ENCODE data around the gene MINDY1. TPM values are rescaled to one million over a fixed set of nuclear protein-coding genes. Genes with fewer than 3 reads are reported as not detected.

The MINDY1 gene
- total RNA-seq, 3 donors from 2014 or later, result 44.5 to 52.0 (median 51.8) TPM

DNA sequence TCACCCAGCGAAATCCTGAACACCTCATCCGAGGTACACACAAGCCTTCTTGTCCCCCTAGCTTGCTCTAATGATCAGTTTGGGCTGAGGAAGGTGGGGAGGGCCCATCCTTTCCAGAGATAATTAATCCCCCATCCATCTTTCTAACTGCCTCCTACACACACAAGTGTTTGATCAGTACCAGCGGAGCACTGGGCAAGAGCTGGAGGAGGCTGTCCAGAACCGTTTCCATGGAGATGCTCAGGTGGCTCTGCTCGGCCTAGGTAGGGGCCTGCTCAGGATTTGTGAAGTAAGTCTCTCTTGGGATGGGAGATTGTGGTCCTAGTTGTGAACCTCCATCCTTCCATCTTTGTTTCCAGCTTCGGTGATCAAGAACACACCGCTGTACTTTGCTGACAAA lies 18.8 kb downstream of the MINDY1 start:
- TF ChIP-seq, protein P1, sequence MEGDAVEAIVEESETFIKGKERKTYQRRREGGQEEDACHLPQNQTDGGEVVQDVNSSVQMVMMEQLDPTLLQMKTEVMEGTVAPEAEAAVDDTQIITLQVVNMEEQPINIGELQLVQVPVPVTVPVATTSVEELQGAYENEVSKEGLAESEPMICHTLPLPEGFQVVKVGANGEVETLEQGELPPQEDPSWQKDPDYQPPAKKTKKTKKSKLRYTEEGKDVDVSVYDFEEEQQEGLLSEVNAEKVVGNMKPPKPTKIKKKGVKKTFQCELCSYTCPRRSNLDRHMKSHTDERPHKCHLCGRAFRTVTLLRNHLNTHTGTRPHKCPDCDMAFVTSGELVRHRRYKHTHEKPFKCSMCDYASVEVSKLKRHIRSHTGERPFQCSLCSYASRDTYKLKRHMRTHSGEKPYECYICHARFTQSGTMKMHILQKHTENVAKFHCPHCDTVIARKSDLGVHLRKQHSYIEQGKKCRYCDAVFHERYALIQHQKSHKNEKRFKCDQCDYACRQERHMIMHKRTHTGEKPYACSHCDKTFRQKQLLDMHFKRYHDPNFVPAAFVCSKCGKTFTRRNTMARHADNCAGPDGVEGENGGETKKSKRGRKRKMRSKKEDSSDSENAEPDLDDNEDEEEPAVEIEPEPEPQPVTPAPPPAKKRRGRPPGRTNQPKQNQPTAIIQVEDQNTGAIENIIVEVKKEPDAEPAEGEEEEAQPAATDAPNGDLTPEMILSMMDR (IDR thresholded peaks at IDR 0.05), result no peak
- ATAC-seq, result no peak
- DNase-seq, result no peak

DNA sequence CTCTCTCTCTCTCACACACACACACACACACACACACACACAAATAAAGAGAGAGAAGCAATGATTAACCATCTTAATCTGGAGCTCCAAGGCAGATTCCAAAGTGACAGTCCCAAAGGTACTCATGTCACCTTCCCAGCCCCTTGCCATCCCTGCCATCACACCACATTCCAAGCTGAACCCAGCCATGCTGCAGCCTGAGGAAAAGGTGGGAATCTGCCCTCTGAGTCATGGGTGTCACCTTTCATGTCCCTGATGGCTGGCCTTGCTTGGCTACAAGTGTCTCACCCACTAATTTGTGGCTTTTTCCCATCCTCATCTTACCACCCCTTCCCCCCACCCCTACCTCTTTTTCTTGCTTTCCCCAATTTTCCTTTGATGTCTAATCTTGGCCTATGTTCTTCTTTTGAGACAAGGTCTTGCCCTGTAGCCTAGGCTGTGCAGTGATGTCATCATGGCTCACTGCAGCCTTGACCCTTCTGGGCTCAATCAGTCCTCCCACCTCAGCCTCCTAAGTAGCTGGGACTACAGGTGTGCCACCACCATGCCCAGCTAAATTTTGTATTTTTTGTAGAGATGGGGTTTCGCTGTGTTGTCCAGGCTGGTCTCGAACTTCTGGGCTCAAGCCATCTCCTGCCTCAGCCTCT lies 21.4 kb downstream of the MINDY1 start:
- ATAC-seq, result no peak
- peaks cover 10% of the 10 kb centered on the region for H3K4me1 ChIP-seq (ENCODE audit: low read depth)
- TF ChIP-seq, protein P1 (IDR thresholded peaks at IDR 0.05), result no peak

More for the DNA sequence above, 18.8 kb downstream of the MINDY1 start:
- no peak overlapping the region for H3K4me3 ChIP-seq
- no peaks in the 10 kb centered on the region for H3K9me3 ChIP-seq
- H3K4me1 ChIP-seq (ENCODE audit: low read depth), result no peaks in the 10 kb centered on the region
- no peaks in the 10 kb centered on the region for H3K36me3 ChIP-seq (ENCODE audit: low read depth)
- intact Hi-C loops (cut with DNase I, micrococcal nuclease), result no loop called here

GRCh38 chr1:150981805-150982712 lies 24.6 kb downstream of the MINDY1 start, which contains the start of gene ANXA9:
Gene ANXA9, plus strand, starts transcription at chr1:150982292. Its CDS starts 814 bp downstream, at chr1:150983106.
- H3K4me3 ChIP-seq, result no peak within 1 kb of the TSS

More for the DNA sequence above, 21.4 kb downstream of the MINDY1 start:
- intact Hi-C loops (cut with DNase I, micrococcal nuclease), result no loop called here
- Histone ChIP-seq H3K9me3 (no peaks in the 10 kb centered on the region), H3K4me3 (no peak overlapping the region), H3K36me3 (ENCODE audit: low read depth) (no peaks in the 10 kb centered on the region)
- DNase-seq, result no peak

GRCh38 chr1:150981177-150981804 lies 25.4 kb downstream of the MINDY1 start:
- no peak overlapping the region for H3K4me3 ChIP-seq
- peaks cover 20% of the 10 kb centered on the region for H3K4me1 ChIP-seq (ENCODE audit: low read depth)
- peak; percentile 53 for ATAC-seq
- intact Hi-C loops (cut with DNase I, micrococcal nuclease), result no loop called here
- H3K36me3 ChIP-seq (ENCODE audit: low read depth), result no peaks in the 10 kb centered on the region
- TF ChIP-seq, protein P1 (IDR thresholded peaks at IDR 0.05), result no peak
- peak; percentile 40 to 68 (median 55) for DNase-seq
- H3K9me3 ChIP-seq, result no peaks in the 10 kb centered on the region

More at GRCh38 chr1:150981805-150982712, 24.6 kb downstream of the MINDY1 start, which contains the start of gene ANXA9:
- Histone ChIP-seq H3K36me3 (ENCODE audit: low read depth) (no peaks in the 10 kb centered on the region), H3K9me3 (no peaks in the 10 kb centered on the region), H3K4me1 (ENCODE audit: low read depth) (peaks cover 18% of the 10 kb centered on the region)
- ATAC-seq (peak; percentile 78), DNase-seq (peak; percentile 58 to 62 (median 62))
- TF ChIP-seq, protein P1 (IDR thresholded peaks at IDR 0.05), result no peak
- intact Hi-C loops (cut with DNase I, micrococcal nuclease), result no loop called here
